Stimulated activated effector memory CD8-positive, alpha-beta T cell treated with anti-CD3 and anti-CD28 coated beads, Interleukin-12 subunit alpha, Interleukin-12 subunit beta, amount 100 ng/mL, for 72 hours (primary cell): Measurements from ENCODE around the gene NREP.
A peak's percentile ranks its signal among the peaks of the same experiment; 100 is the strongest.

Source experiments
- ATAC-seq: fragments of 150-1000 bp; cut with Tn5 transposase; 2 replicates; pipeline ENCODE4 v1.10.0; 2021
- DNase-seq, 2 donors: peaks; one replicate each; pipeline ENCODE4 v3.0.0; 2021 to 2022; ENCODE audit warnings: low spot score in 2 of 2
- H3K27ac Mint-ChIP-seq: one replicate; pipeline ENCODE4 v1.8.0; 2022; ENCODE audit warnings: mild to moderate bottlenecking, mixed read lengths
- H3K36me3 Mint-ChIP-seq: one replicate; pipeline ENCODE4 v1.8.0; 2022; ENCODE audit warnings: mild to moderate bottlenecking, mixed read lengths
- H3K4me1 Mint-ChIP-seq: one replicate; pipeline ENCODE4 v1.8.0; 2022; ENCODE audit warnings: mixed read lengths
- H3K4me3 Mint-ChIP-seq: one replicate; pipeline ENCODE4 v1.8.0; 2022; ENCODE audit warnings: mild to moderate bottlenecking, mixed read lengths
- H3K9me3 Mint-ChIP-seq: one replicate; pipeline ENCODE4 v1.8.0; 2022; ENCODE audit warnings: mixed read lengths

Gene NREP

GRCh38 chr5:111699324-111699723 lies 57.7 kb downstream of the NREP start:
- H3K27ac Mint-ChIP-seq, result no peak overlapping the region
- H3K36me3 Mint-ChIP-seq, result no peaks in the 10 kb centered on the region
- ATAC-seq (no peak), DNase-seq (no peak)
- H3K4me1 Mint-ChIP-seq, result no peaks in the 10 kb centered on the region
- H3K9me3 Mint-ChIP-seq, result no peaks in the 10 kb centered on the region
- no peak overlapping the region for H3K4me3 Mint-ChIP-seq

- H3K4me1 Mint-ChIP-seq, result no peaks in the 10 kb centered on the region
- ATAC-seq (no peak), DNase-seq (no peak)
- H3K27ac Mint-ChIP-seq, result no peak overlapping the region
- no peaks in the 10 kb centered on the region for H3K36me3 Mint-ChIP-seq
- H3K9me3 Mint-ChIP-seq, result no peaks in the 10 kb centered on the region
- H3K4me3 Mint-ChIP-seq, result no peak overlapping the region
Measured at GRCh38 chr5:111697881-111698757, 58.9 kb downstream of the NREP start.

- no peak overlapping the region for H3K4me3 Mint-ChIP-seq
- no peak overlapping the region for H3K27ac Mint-ChIP-seq
- H3K36me3 Mint-ChIP-seq, result no peaks in the 10 kb centered on the region
- H3K4me1 Mint-ChIP-seq, result no peaks in the 10 kb centered on the region
- ATAC-seq (no peak), DNase-seq (no peak)
- no peaks in the 10 kb centered on the region for H3K9me3 Mint-ChIP-seq
Measured at GRCh38 chr5:111697215-111697614, 59.8 kb downstream of the NREP start.

- ATAC-seq, result no peak
- Mint-ChIP-seq H3K27ac (no peak overlapping the region), H3K4me3 (no peak overlapping the region), H3K36me3 (no peaks in the 10 kb centered on the region), H3K4me1 (no peaks in the 10 kb centered on the region), H3K9me3 (no peaks in the 10 kb centered on the region)
- no peak for DNase-seq
Measured at GRCh38 chr5:111695991-111696390, 61.0 kb downstream of the NREP start.

GRCh38 chr5:111694133-111694532 lies 62.9 kb downstream of the NREP start:
- DNase-seq (no peak), ATAC-seq (no peak)
- H3K4me3 Mint-ChIP-seq, result no peak overlapping the region
- H3K36me3 Mint-ChIP-seq, result no peaks in the 10 kb centered on the region
- H3K27ac Mint-ChIP-seq, result no peak overlapping the region
- H3K4me1 Mint-ChIP-seq, result no peaks in the 10 kb centered on the region
- no peaks in the 10 kb centered on the region for H3K9me3 Mint-ChIP-seq

GRCh38 chr5:111691914-111692313 lies 65.1 kb downstream of the NREP start:
- Mint-ChIP-seq H3K27ac (no peak overlapping the region), H3K9me3 (no peaks in the 10 kb centered on the region), H3K4me3 (no peak overlapping the region), H3K36me3 (no peaks in the 10 kb centered on the region), H3K4me1 (no peaks in the 10 kb centered on the region)
- no peak for DNase-seq
- ATAC-seq, result no peak

- no peaks in the 10 kb centered on the region for H3K4me1 Mint-ChIP-seq
- no peaks in the 10 kb centered on the region for H3K9me3 Mint-ChIP-seq
- ATAC-seq (peak; percentile 34), DNase-seq (no peak)
- no peak overlapping the region for H3K27ac Mint-ChIP-seq
- H3K36me3 Mint-ChIP-seq, result no peaks in the 10 kb centered on the region
- H3K4me3 Mint-ChIP-seq, result no peak overlapping the region
Measured at GRCh38 chr5:111691508-111691907, 65.5 kb downstream of the NREP start.

- DNase-seq (no peak), ATAC-seq (no peak)
- Mint-ChIP-seq H3K9me3 (no peaks in the 10 kb centered on the region), H3K27ac (no peak overlapping the region), H3K4me3 (no peak overlapping the region), H3K36me3 (no peaks in the 10 kb centered on the region), H3K4me1 (no peaks in the 10 kb centered on the region)
Measured at GRCh38 chr5:111689357-111689935, 67.5 kb downstream of the NREP start.

- Mint-ChIP-seq H3K36me3 (no peaks in the 10 kb centered on the region), H3K27ac (no peak overlapping the region), H3K9me3 (no peaks in the 10 kb centered on the region), H3K4me1 (no peaks in the 10 kb centered on the region), H3K4me3 (no peak overlapping the region)
- no peak for DNase-seq
- no peak for ATAC-seq
Measured at GRCh38 chr5:111685969-111686368, 71.0 kb downstream of the NREP start.

GRCh38 chr5:111682641-111683040 lies 74.4 kb downstream of the NREP start:
- Mint-ChIP-seq H3K9me3 (no peaks in the 10 kb centered on the region), H3K4me3 (no peak overlapping the region), H3K4me1 (no peaks in the 10 kb centered on the region), H3K36me3 (no peaks in the 10 kb centered on the region), H3K27ac (no peak overlapping the region)
- ATAC-seq (no peak), DNase-seq (no peak)

- H3K36me3 Mint-ChIP-seq, result no peaks in the 10 kb centered on the region
- no peaks in the 10 kb centered on the region for H3K4me1 Mint-ChIP-seq
- no peak overlapping the region for H3K4me3 Mint-ChIP-seq
- DNase-seq, result no peak
- ATAC-seq, result no peak
- H3K9me3 Mint-ChIP-seq, result no peaks in the 10 kb centered on the region
- H3K27ac Mint-ChIP-seq, result no peak overlapping the region
Measured at GRCh38 chr5:111682121-111682520, 74.9 kb downstream of the NREP start.

GRCh38 chr5:111681414-111682120 lies 75.4 kb downstream of the NREP start:
- H3K4me1 Mint-ChIP-seq, result no peaks in the 10 kb centered on the region
- ATAC-seq (no peak), DNase-seq (no peak)
- no peaks in the 10 kb centered on the region for H3K36me3 Mint-ChIP-seq
- H3K27ac Mint-ChIP-seq, result no peak overlapping the region
- no peak overlapping the region for H3K4me3 Mint-ChIP-seq
- no peaks in the 10 kb centered on the region for H3K9me3 Mint-ChIP-seq

GRCh38 chr5:111680737-111681413 lies 76.1 kb downstream of the NREP start:
- H3K27ac Mint-ChIP-seq, result no peak overlapping the region
- DNase-seq, result no peak
- no peak overlapping the region for H3K4me3 Mint-ChIP-seq
- H3K36me3 Mint-ChIP-seq, result no peaks in the 10 kb centered on the region
- no peaks in the 10 kb centered on the region for H3K4me1 Mint-ChIP-seq
- H3K9me3 Mint-ChIP-seq, result no peaks in the 10 kb centered on the region
- no peak for ATAC-seq

- Mint-ChIP-seq H3K4me3 (no peak overlapping the region), H3K4me1 (no peaks in the 10 kb centered on the region), H3K27ac (no peak overlapping the region), H3K9me3 (no peaks in the 10 kb centered on the region), H3K36me3 (no peaks in the 10 kb centered on the region)
- ATAC-seq, result no peak
- no peak for DNase-seq
Measured at GRCh38 chr5:111679611-111680010, 77.4 kb downstream of the NREP start.
